Mucosa of rectum (tissue), 2 donors: ENCODE results near the gene RPS6KB1.
"Not testable (repeated sequence)": the region's sequence is repeated elsewhere in the genome, so short reads cannot be mapped to it uniquely, and the experiment has no call there.

Experiments used
- H3K27ac ChIP-seq, 2 donors: one replicate each; pipeline ENCODE4 v1.7.0; 2013; ENCODE audit warnings: inconsistent platforms in 2 of 2, low read depth in 2 of 2, low read length in 2 of 2
- H3K27me3 ChIP-seq, 2 donors: one replicate each; pipeline ENCODE4 v1.7.0; 2013; ENCODE audit warnings: low read length in 2 of 2; ENCODE audit not compliant: control insufficient read depth in 2 of 2, insufficient read depth in 2 of 2
- H3K36me3 ChIP-seq, 2 donors: one replicate each; pipeline ENCODE4 v1.7.0; 2013; ENCODE audit warnings: low read length in 2 of 2; ENCODE audit not compliant: control insufficient read depth in 2 of 2, insufficient read depth in 2 of 2
- H3K4me1 ChIP-seq, 2 donors: one replicate each; pipeline ENCODE4 v1.7.0; 2013; ENCODE audit warnings: low read length in 2 of 2, mild to moderate bottlenecking in 1 of 2; ENCODE audit not compliant: control insufficient read depth in 2 of 2, insufficient read depth in 2 of 2
- H3K4me3 ChIP-seq, 2 donors: one replicate each; pipeline ENCODE4 v1.7.0; 2013; ENCODE audit warnings: low read length in 2 of 2
- H3K9ac ChIP-seq, 2 donors: one replicate each; pipeline ENCODE4 v1.7.0; 2013; ENCODE audit warnings: low read length in 2 of 2, low read depth in 1 of 2, mild to moderate bottlenecking in 1 of 2
- H3K9me3 ChIP-seq, 2 donors: one replicate each; pipeline ENCODE4 v1.7.0; 2013; ENCODE audit warnings: low read length in 2 of 2; ENCODE audit not compliant: control insufficient read depth in 2 of 2
- donor health status: healthy.
- donor health status: Normal muscosa, but diverticular disease.

Gene RPS6KB1

GRCh38 chr17:59893676-59894100 is 767 bp downstream of the RPS6KB1 start:
- Histone ChIP-seq H3K4me1 (peaks cover 9 to 14% of the 10 kb centered on the region in 2 donors), H3K27ac (peak overlapping the region; percentile 74 to 86)

GRCh38 chr17:59897090-59897489 is 4.2 kb downstream of the RPS6KB1 start:
- no peaks in the 10 kb centered on the region for H3K27me3 ChIP-seq
- no peak overlapping the region for H3K27ac ChIP-seq
- no peak overlapping the region for H3K9ac ChIP-seq
- peaks cover 6 to 7% of the 10 kb centered on the region in 2 donors for H3K4me1 ChIP-seq
- H3K4me3 ChIP-seq, result no peak overlapping the region
- no peaks in the 10 kb centered on the region for H3K9me3 ChIP-seq
- H3K36me3 ChIP-seq, result peaks cover 0 to 2% of the 10 kb centered on the region in 2 donors

More at GRCh38 chr17:59893676-59894100, 767 bp downstream of the RPS6KB1 start:
- Histone ChIP-seq H3K9me3 (no peaks in the 10 kb centered on the region), H3K36me3 (peaks cover 0 to 2% of the 10 kb centered on the region in 2 donors), H3K4me3 (peak overlapping the region; percentile 81 to 95), H3K27me3 (no peaks in the 10 kb centered on the region), H3K9ac (peak overlapping the region; percentile 87 to 93)

GRCh38 chr17:59899099-59899498 is 6.2 kb downstream of the RPS6KB1 start:
- H3K9me3 ChIP-seq, result no peaks in the 10 kb centered on the region
- H3K9ac ChIP-seq, result no peak overlapping the region
- H3K4me1 ChIP-seq, result peaks cover 2 to 5% of the 10 kb centered on the region in 2 donors
- peaks cover 0 to 2% of the 10 kb centered on the region in 2 donors for H3K36me3 ChIP-seq
- H3K27ac ChIP-seq, result no peak overlapping the region
- no peak overlapping the region for H3K4me3 ChIP-seq
- no peaks in the 10 kb centered on the region for H3K27me3 ChIP-seq

GRCh38 chr17:59901604-59902003 is 8.7 kb downstream of the RPS6KB1 start:
- no peak overlapping the region for H3K27ac ChIP-seq

GRCh38 chr17:59903455-59903854 is 10.5 kb downstream of the RPS6KB1 start:
- Histone ChIP-seq H3K27ac (no peak overlapping the region), H3K4me1 (no peaks in the 10 kb centered on the region), H3K4me3 (no peak overlapping the region), H3K36me3 (no peaks in the 10 kb centered on the region), H3K27me3 (no peaks in the 10 kb centered on the region), H3K9ac (no peak overlapping the region), H3K9me3 (no peaks in the 10 kb centered on the region)

More at GRCh38 chr17:59901604-59902003, 8.7 kb downstream of the RPS6KB1 start:
- Histone ChIP-seq H3K9ac (no peak overlapping the region), H3K9me3 (no peaks in the 10 kb centered on the region), H3K27me3 (no peaks in the 10 kb centered on the region), H3K36me3 (no peaks in the 10 kb centered on the region), H3K4me1 (no peaks in the 10 kb centered on the region), H3K4me3 (no peak overlapping the region)

GRCh38 chr17:59907467-59907866 is 14.5 kb downstream of the RPS6KB1 start:
- Histone ChIP-seq H3K27me3 (no peaks in the 10 kb centered on the region), H3K9ac (no peak overlapping the region), H3K4me3 (no peak overlapping the region), H3K9me3 (no peaks in the 10 kb centered on the region), H3K4me1 (no peaks in the 10 kb centered on the region), H3K27ac (no peak overlapping the region), H3K36me3 (peaks cover 0 to 10% of the 10 kb centered on the region in 2 donors)

- H3K27me3 ChIP-seq, result no peaks in the 10 kb centered on the region
- H3K4me3 ChIP-seq, result no peak overlapping the region
- H3K27ac ChIP-seq, result no peak overlapping the region
- peaks cover 23 to 43% of the 10 kb centered on the region in 2 donors for H3K36me3 ChIP-seq
- H3K4me1 ChIP-seq, result no peaks in the 10 kb centered on the region
- no peaks in the 10 kb centered on the region for H3K9me3 ChIP-seq
- no peak overlapping the region for H3K9ac ChIP-seq
These were observed 21.4 kb downstream of the RPS6KB1 start for GRCh38 chr17:59914274-59914854.

GRCh38 chr17:59916446-59916845 is 23.5 kb downstream of the RPS6KB1 start:
- H3K27me3 ChIP-seq, result no peaks in the 10 kb centered on the region
- H3K9me3 ChIP-seq, result no peaks in the 10 kb centered on the region
- H3K4me1 ChIP-seq, result no peaks in the 10 kb centered on the region
- no peak overlapping the region for H3K4me3 ChIP-seq
- peaks cover 31 to 45% of the 10 kb centered on the region in 2 donors for H3K36me3 ChIP-seq
- H3K27ac ChIP-seq, result no peak overlapping the region
- no peak overlapping the region for H3K9ac ChIP-seq

GRCh38 chr17:59920637-59921036 is 27.7 kb downstream of the RPS6KB1 start:
- H3K27ac ChIP-seq, H3K9ac ChIP-seq, H3K9me3 ChIP-seq, H3K27me3 ChIP-seq, H3K4me3 ChIP-seq, H3K4me1 ChIP-seq: not testable (repeated sequence)
- peaks cover 27 to 30% of the 10 kb centered on the region in 2 donors for H3K36me3 ChIP-seq

GRCh38 chr17:59930121-59930520 is 37.2 kb downstream of the RPS6KB1 start:
- not testable (repeated sequence) for H3K27ac ChIP-seq, H3K4me3 ChIP-seq, H3K27me3 ChIP-seq, H3K9me3 ChIP-seq, H3K4me1 ChIP-seq, H3K9ac ChIP-seq
- H3K36me3 ChIP-seq, result peaks cover 16 to 53% of the 10 kb centered on the region in 2 donors
